ENCODE measurements around the gene SH3D21.

- TF ChIP-seq CTCF (IDR thresholded peaks at IDR 0.05) (no peak), POLR2AphosphoS5 (IDR thresholded peaks at IDR 0.05) (no peak), POLR2A (IDR thresholded peaks at IDR 0.05) (no peak)
Observed at GRCh38 chr1:36328088-36328480, 21.9 kb downstream of the SH3D21 start.
